GM19023 (cell line): ENCODE measurements around the gene NSMCE1.
"Not testable (repeated sequence)": the region's sequence is repeated elsewhere in the genome, so short reads cannot be mapped to it uniquely, and the experiment has no call there.

Source experiments
- ATAC-seq: cut with Tn5 transposase; IDR thresholded peaks from one replicate; pipeline ENCODE4 v1.9.1; 2021; ENCODE audit warnings: mild to moderate bottlenecking, moderate library complexity; ENCODE audit not compliant: unreplicated experiment

The NSMCE1 gene

GRCh38 chr16:27220527-27220926 lies 48.0 kb downstream of the NSMCE1 start:
- no peak for ATAC-seq

DNA sequence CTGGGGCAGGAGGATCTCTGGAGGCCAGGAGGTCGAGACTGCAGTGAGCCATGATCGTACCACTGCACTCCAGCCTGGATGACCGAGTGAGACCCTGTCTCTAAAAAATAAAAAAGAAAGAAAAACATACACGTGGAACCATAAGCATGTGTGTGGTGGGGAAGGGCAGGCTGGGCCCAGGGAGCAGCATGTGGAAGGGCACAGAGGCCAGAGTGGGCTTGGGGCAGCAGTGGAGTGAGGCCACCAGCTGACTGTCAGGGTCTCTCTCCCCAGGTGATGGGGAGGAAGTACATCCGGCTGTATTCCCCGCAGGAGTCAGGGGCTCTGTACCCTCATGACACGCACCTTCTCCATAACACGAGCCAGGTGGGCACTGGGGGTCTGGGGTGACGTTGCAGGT lies 48.5 kb downstream of the NSMCE1 start:
- no peak for ATAC-seq

- ATAC-seq = no peak
Observed at GRCh38 chr16:27219161-27219560, 49.4 kb downstream of the NSMCE1 start.

DNA sequence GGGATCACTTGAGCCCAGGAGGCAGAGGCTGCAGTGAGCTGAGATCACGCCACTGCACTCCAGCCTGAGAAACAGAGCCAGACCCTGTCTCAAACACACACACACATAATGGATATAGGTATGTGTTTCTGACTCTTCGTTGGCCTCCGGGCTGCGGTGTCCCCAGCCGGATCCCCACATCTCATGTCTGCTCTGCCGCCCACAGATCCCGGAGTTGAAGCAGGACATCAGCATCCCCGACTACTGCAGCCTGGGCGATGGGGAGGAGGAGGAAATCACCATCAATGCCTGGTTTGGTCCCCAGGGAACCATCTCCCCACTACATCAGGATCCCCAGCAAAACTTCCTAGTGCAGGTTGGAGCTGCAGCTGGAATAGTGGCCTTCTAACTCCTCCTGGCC lies 49.8 kb downstream of the NSMCE1 start:
- ATAC-seq = no peak

DNA sequence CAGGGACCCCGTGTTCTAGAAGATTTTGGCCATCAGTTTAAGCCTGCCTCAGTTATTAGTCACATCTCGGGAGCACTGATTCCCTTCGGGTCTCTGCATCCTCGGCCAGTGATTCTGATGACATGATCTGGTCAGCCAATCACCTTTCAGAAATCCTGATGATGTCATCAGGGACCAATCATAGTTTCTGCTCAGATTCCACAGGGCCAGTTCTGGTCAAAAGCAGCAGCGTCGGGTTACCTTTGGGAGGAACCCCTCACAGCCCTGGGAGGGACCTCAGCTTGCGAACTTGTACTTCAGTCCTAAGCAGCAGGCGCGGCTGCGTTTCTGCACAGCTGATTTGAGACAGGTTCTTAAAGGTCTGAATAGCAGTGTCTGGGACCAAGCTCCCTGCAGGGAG lies 51.3 kb downstream of the NSMCE1 start:
- ATAC-seq = no peak

- no peak for ATAC-seq
Observed at GRCh38 chr16:27216297-27216885, 52.2 kb downstream of the NSMCE1 start.

- no peak for ATAC-seq
Observed at GRCh38 chr16:27215660-27216059, 52.9 kb downstream of the NSMCE1 start.

DNA sequence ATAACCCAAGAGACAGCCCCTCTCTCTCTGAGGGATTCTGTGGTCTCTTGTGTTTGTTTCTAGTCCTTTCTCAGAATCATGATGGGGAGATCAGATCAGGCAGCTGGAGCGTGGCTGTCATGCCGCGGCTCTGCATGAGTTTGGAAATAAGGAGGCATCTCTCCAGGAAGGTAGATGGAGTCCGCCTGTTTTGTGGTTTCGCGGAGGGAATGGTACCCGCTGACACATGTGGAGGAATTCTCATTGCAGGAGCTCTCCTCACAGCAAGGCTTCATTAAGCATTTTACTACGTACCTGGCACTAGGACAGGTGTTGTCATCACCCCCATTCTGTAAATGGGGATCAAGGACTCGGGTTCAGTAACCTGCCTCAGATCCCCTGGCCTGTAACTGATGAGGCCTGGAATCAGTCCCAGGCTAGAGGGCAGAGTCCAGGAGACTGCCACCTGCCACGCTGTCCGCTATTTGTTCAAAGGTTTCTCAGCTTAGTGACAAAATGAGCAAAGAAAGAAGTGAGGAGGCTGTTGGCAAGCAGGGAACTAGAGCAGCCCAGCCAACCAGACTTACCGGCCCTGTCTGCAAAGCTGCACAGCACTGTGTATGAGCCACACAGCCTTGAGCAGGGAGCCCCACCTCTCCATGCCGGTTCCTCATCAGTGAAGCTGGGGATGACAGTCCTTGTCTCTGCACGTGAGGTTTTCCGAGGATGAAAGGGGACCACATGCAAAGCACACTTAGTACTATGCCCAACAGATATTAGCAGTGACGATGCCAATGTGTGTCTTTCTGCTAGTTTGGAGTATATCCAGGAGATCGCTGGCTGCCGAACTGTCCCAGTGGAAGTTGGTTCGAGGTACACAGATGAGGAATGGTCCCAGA lies 54.2 kb downstream of the NSMCE1 start:
- ATAC-seq = no peak

DNA sequence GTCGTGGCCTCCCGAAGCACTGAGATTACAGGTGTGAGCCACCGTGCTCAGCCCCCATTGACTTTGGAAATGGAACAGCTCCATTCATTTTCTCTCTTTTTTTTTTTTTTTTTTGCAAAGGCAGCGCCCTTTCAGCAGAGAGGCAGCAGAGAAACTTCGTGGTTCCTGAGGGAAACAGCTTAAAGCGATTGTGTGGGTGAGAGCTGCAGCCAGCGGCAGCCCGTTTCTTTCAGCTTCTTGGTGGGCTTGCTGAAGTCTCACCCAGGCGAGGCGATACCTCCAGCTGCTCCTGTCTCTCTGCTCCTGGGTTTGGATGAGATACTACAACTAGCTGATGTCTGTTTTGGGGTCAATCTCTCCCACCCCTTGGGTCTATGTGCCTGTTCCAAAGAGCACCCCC lies 57.5 kb downstream of the NSMCE1 start:
- no peak for ATAC-seq

- ATAC-seq = no peak
Observed at GRCh38 chr16:27210174-27210573, 58.4 kb downstream of the NSMCE1 start.

GRCh38 chr16:27209591-27209990 lies 59.0 kb downstream of the NSMCE1 start:
- ATAC-seq = no peak

DNA sequence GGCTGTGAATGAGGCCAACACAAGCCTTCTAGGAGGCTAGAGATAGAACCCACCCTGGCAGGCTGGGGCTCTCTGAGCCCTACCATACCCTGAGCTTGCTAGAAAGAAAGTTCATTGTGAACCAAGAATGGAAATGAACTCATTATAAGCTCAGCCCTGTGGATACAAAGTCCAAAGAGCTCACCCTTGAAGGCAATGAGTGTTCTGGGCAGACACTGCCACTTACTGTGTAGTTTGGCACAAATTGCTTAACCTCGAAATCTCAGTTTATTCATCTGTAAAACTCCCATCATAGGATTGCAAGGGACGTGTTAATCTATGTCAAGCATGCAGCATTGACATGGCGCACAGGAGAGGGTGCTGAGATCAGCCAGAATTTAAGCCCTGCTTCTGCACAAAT lies 59.8 kb downstream of the NSMCE1 start:
- ATAC-seq = no peak

- ATAC-seq = no peak
Observed at GRCh38 chr16:27208081-27208680, 60.4 kb downstream of the NSMCE1 start.

- not testable (repeated sequence) for ATAC-seq
Observed at GRCh38 chr16:27207121-27207520, 61.5 kb downstream of the NSMCE1 start.

- ATAC-seq = no peak
Observed at GRCh38 chr16:27205423-27206065, 63.0 kb downstream of the NSMCE1 start.

DNA sequence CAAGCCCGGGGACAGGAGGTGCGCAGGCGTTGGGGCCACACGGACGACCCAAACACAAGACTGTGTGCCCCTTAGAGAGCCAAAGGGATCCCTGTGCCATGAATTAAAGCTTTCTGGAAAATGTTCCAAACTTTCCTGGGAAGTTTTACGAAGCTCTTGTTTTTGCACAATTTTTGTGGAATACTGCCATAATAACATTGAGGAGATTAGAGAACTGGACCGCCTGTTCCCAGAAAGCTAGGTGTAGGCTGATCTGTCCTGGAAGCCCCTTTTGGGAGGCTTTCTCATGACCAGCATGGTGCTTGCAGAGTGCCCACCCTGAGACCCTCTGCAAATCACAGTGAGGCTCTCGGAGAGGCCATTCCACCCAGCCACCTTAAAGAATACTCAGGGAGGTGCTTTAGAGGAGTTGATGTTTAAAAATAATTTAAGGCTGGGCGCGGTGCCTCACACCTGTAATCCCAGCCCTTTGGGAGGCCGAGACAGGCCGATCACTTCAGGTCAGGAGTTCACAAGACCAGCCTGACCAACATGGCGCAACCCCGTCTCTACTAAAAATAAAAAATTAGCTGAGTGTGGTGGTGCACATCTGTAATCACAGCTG lies 64.2 kb downstream of the NSMCE1 start:
- ATAC-seq = no peak

GRCh38 chr16:27203507-27204311 lies 64.9 kb downstream of the NSMCE1 start, which contains the start of gene KDM8:
Gene KDM8 (plus strand): TSS chr16:27203526. CDS start chr16:27210124, 6,598 bp downstream.
- ATAC-seq = peak; percentile 75

DNA sequence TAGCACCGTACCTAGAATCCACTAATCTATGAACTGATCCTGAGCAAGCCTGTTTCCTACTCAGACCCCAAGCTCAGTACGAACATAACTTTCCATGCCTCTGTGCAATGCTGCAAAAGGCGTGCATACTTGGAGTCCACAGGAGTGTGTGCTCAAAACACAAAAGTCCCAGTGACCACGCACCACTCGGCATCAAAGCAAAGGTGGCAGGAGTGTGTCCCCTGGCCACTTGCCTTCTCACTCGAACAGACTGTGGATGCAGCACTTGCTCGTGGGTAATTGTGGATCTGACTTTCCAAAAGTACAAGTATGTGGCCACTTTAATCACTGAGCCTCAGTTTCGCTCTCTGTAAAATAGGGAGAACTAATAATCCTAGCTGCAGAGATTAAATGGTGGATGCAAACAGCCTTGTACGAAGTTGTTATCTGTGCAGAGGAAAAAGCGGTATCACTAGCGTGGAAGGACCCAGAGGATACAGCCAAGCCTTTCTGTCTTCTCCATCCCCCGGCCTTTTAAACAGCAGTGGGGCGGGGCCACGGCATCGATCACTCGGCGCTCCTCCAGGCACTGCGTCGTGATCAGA lies 65.6 kb downstream of the NSMCE1 start:
- peak; percentile 69 for ATAC-seq

- ATAC-seq = not testable (repeated sequence)
Observed at GRCh38 chr16:27200914-27201313, 67.7 kb downstream of the NSMCE1 start.

DNA sequence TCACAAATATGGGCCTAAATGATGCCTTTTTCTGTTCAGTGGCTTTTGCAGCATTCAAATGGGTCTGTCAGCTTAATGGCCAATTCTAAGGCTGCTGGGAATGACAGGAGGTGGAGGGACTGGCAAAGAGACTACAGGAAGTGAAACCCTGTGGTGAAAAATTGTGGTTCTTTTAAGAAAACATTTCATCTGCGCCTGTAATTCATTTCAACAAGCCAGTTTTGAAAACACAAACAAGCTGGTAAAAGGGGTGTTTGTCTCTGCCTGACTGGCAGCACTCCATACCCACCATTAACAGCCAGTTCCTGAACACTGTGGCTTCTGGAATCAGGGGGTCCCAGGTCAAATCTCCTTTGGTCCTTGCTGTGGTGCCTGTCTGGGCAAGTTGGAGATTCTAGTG lies 68.8 kb downstream of the NSMCE1 start:
- ATAC-seq = no peak
